Measurements from ENCODE around the gene DEPP1.

DEPP1 gene

GRCh38 chr10:44955413-44956070 lies 23.1 kb downstream of the DEPP1 start:
- no peak for DNase-seq (ENCODE audit: low read depth in 2 of 2, low spot score in 1 of 2)

DNA sequence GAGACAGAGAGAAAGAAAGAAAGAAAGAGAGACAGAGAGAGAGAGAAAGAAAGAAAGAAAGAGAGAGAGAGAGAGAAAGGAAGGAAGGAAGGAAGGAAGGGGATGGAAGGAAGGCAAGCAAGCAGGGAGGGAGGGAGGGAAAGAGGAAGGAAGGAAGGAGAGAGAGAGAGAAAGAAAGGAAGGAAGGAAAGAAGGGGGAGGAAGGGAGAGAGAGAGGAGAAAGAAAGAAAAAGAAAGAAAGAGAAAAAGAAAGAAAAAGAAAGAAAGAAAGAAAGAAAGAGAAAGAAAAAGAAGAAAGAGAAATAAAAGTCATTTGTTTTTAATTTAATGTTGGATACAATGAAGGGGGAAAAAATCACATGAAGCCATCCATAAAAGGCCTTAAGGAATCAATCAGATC lies 23.6 kb downstream of the DEPP1 start:
- DNase-seq (ENCODE audit: low read depth in 2 of 2, low spot score in 1 of 2), result no peak

DNA sequence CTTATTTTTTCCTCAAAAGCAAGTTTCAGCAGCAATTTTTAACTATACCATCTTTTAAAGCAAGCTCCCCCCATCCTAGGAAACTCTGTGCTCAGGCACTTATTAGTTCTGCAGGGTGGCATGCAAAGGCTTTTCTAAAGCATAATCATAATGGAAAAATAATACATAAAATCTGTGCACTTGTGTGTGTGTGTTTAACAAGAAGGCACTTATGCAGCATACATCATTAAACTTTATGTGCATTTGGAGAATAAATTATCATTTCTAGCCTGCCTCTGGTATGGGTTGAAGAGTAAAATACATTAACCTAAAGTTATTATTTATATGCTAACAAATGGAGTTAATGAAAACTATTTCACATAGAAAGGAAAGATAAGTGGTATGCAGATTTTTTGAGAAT lies 24.6 kb downstream of the DEPP1 start:
- no peak for DNase-seq (ENCODE audit: low read depth in 2 of 2, low spot score in 1 of 2)

- no peak for DNase-seq (ENCODE audit: low read depth in 2 of 2, low spot score in 1 of 2)
These were observed 25.8 kb downstream of the DEPP1 start for GRCh38 chr10:44952779-44953231.

GRCh38 chr10:44951576-44952226 lies 26.9 kb downstream of the DEPP1 start:
- DNase-seq (ENCODE audit: low read depth in 2 of 2, low spot score in 1 of 2), result no peak

- DNase-seq (ENCODE audit: low read depth in 2 of 2, low spot score in 1 of 2), result no peak
These were observed 28.0 kb downstream of the DEPP1 start for GRCh38 chr10:44950326-44951225.

DNA sequence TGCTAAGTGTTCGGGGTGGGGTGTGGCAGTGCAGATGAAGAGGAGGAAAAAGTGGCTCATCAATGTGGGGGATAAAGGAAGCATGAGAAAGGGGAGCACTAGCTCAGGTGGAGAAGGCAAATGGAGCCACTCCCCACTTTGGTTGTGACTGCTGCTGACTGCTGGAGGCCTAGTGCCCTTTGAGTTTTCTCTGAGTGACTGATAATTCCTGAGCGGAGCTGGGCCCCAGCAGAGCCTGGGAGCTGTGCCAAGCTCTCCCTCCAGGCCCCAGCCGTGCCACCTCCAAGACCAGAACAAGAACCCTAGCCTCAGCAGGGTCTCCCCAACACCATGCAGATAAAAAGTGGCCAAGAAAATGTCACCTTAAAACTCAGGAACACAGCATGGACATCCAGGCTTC lies 28.7 kb downstream of the DEPP1 start:
- no peak for DNase-seq (ENCODE audit: low read depth in 2 of 2, low spot score in 1 of 2)

DNA sequence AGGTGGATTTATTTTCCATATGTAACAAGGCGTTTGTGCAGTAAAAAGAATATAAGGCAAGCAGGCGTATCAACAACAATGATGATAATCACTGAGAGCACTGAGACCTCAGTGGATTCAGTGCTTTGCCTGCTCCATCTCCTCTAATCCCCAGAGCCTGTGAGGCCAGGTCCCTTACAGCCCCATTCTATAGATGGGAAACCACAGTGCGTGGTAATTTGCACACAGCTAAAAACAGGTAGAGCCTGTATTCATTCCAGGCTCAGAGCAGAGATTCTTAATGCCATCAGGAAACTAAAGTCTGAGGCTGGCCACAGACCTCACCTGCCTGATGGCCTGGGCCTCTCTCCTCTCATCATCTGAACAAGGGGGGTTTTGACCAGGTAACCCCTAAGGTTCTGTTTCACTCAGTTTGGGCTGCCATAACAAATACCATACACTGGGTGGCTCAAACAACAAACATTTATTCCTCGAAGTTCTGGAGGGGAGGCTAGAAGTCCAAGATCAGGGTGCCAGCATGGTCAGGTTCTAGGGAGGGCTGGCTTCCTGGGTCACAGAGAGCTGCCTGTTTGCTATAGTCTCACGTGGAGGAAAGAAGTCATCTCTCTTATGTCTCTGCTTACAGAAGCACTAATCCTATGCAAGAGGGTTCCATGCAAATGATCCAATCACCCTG lies 29.3 kb downstream of the DEPP1 start:
- DNase-seq (ENCODE audit: low read depth in 2 of 2, low spot score in 1 of 2), result no peak

DNA sequence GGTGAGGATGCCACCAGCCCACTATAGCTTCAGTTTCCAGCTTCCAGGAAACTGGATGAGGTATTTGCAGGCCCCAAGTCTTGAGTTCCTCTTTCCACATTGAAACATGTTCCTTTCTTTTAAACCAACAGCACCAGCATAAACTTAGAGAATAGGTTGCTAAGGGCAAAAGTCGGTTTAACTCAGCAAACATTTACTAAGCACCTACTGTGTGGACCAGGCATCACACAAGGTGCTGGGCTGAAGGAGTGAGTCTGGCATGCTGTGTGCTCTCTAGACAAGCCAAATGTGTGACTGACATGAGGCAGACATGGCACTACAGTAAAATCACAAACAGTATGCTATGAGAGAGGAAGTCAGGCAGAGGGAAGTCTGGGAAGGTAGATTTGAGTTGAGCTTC lies 30.0 kb downstream of the DEPP1 start:
- DNase-seq (ENCODE audit: low read depth in 2 of 2, low spot score in 1 of 2), result no peak

DNA sequence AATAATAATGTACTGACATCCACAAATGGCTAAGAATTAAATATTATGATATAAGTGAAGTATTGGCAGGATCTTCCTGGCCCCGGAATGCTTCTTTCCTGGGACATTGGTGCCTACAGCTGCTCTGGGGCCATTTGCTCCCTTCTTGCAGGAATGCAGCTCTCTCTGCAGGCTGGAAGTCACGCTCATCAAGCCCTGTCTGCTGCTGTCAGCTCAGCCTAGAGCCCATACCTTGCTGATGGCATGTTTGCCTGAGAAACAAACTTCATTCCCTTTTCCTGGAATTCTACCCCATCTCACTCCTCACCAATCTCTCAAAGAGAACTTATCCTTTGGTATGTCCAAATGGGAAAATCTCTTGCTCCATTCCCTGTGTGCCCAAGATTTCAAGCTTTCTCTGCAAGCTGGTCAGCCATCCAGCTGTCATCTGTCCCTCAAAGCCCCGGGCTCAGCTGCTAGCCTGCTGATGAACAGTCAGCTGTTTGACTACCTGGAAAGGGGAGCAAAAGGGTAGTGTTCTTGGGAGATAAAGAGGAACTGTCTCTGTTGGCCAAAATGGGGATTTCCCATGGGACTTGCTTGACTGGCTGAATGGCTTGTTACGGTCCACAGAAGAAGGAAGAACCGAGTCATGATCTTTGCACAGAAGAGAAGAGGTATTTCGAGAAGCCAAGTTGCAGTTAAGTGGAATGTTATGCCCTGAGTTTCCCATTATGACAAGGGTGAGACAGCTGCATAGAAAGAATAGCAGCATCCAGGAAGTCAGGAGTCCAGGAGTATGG lies 31.0 kb downstream of the DEPP1 start:
- DNase-seq (ENCODE audit: low read depth in 2 of 2, low spot score in 1 of 2), result no peak

GRCh38 chr10:44946205-44946604 lies 32.4 kb downstream of the DEPP1 start:
- DNase-seq (ENCODE audit: low read depth in 2 of 2, low spot score in 1 of 2), result no peak

DNA sequence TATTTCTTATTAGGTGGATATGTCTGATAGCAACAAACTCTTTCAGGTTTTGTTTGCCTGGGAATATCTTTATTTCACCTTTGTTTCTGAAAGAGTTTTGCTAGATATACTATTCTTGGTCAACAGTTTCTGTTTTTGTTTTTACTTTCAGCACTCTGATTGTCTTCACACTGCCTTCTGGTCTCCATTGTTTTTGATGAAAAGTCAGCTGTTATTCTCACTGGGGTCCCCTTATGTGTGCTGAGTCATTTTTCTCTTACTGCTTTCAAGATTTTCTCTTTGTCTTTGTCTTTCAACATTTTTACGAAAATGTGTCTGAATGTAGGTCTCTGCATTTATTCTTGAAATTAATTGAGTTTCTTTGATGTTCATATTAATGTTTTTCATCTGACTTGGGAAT lies 34.3 kb downstream of the DEPP1 start:
- no peak for DNase-seq (ENCODE audit: low read depth in 2 of 2, low spot score in 1 of 2)

DNA sequence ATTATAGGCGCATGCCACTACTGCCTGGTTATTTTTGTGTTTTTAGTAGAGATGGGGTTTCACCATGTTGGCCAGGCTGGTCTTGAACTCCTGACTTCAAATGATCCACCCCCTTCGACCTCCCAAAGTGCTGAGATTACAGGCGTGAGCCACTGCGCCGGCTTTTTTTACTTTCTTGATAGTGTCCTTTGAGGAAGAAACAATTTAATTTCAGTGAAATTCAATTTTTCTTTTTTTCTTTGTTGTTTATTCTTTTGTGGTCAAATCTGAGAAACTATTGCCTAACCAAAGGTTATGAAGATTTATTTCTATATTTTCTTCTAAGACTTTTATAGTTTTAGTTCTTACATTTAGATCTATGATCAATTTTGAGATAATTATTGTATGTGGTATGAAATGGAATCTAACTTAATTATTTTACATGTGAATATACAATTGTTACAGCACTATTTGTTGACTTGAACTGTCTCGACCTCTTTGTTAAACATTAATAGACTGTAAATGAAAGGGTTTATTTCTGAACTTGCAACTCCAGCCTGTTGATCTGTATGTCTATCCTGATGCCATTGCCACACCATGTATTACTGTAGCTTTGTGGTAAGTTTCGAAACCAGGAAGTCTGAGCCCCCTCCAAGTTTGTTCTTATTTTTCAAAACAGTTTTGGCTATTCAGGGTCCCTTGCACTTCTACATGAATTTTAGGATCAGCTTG lies 38.8 kb downstream of the DEPP1 start:
- no peak for DNase-seq (ENCODE audit: low read depth in 2 of 2, low spot score in 1 of 2)

- no peak for DNase-seq (ENCODE audit: low read depth in 2 of 2, low spot score in 1 of 2)
These were observed 39.7 kb downstream of the DEPP1 start for GRCh38 chr10:44938956-44939355.

DNA sequence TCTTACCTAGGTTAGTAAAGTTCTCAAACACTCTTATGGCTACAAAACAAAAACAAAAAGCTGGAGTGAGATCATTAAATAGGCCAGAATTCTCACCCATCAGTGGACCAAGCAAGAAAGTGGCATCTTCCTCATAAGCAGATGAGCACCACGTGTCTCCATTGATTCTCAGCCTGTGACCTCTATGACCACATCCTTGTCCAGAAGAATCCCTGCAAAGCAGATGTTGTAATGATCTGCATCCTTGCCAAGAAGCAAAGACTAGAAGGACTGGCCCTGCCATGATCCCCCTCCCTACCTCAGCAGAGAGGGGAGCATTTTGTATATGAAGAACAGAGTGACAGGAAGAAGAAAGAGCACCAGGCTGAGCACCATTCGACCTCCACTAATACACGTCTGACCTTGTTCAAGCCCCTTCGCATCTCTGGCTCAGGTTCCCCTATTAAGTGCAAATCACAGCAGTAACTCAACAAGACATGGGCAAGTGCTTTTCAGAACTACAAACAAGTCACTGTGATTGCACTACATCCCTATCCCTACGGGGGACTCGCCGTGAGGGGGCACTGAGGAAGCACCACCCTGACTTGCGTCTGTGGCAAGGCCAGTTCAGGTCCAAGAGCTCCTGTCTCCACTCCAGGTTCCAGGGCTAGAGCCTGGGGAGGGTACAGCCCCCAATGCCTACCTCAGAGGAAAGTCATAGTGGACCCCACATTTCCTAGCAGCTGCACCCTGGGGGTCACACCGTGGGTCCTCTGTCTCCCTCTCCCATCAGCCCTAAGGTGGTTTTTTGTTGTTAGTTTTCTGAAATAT lies 41.2 kb downstream of the DEPP1 start:
- DNase-seq (ENCODE audit: low read depth in 2 of 2, low spot score in 1 of 2), result no peak

- DNase-seq (ENCODE audit: low read depth in 2 of 2, low spot score in 1 of 2), result no peak
These were observed 42.2 kb downstream of the DEPP1 start for GRCh38 chr10:44936314-44936975.

GRCh38 chr10:44935966-44936295 lies 42.7 kb downstream of the DEPP1 start:
- no peak for DNase-seq (ENCODE audit: low read depth in 2 of 2, low spot score in 1 of 2)

- no peak for DNase-seq (ENCODE audit: low read depth in 2 of 2, low spot score in 1 of 2)
These were observed 43.2 kb downstream of the DEPP1 start for GRCh38 chr10:44935201-44935965.

All from stimulated activated CD8-positive, alpha-beta memory T cell treated with anti-CD3 and anti-CD28 coated beads, Interleukin-4, amount 100 ng/mL, for 1 hour (primary cell).